Lung (tissue), 12 donors: ENCODE measurements around the gene TP73. TPM values are rescaled to one million over a fixed set of nuclear protein-coding genes. Genes with fewer than 3 reads are reported as not detected.

ENCODE experiments used
- ATAC-seq: fragments of 200-7000 bp; cut with Tn5 transposase; one replicate; pipeline ENCODE4 v1.9.1; 2020; ENCODE audit warnings: moderate number of reproducible peaks; ENCODE audit not compliant: insufficient read depth, low FRiP score
- DNase-seq, 3 donors: peaks; one replicate each; pipeline ENCODE4 v3.0.0-alpha.2; 2013 to 2017
- H3K27ac ChIP-seq, 2 donors: one replicate each; pipeline ENCODE4 v1.5.1; 2013; ENCODE audit warnings: mild to moderate bottlenecking in 2 of 2, moderate library complexity in 2 of 2, control low read depth in 1 of 2, inconsistent platforms in 1 of 2, low read depth in 1 of 2, low read length in 1 of 2
- H3K27me3 ChIP-seq, 3 donors: one replicate each; pipeline ENCODE4 v1.5.1; 2013; ENCODE audit warnings: low read length in 2 of 3; ENCODE audit not compliant: control insufficient read depth in 3 of 3, insufficient read depth in 3 of 3
- H3K36me3 ChIP-seq, 4 donors: one replicate each; pipeline ENCODE4 v1.5.1; 2013; ENCODE audit warnings: low read length in 4 of 4, mild to moderate bottlenecking in 1 of 4, moderate library complexity in 1 of 4; ENCODE audit not compliant: control insufficient read depth in 4 of 4, insufficient read depth in 4 of 4
- H3K4me1 ChIP-seq, 5 donors: one replicate each; pipeline ENCODE4 v1.5.1; 2013; ENCODE audit warnings: low read length in 5 of 5, mild to moderate bottlenecking in 2 of 5, moderate library complexity in 1 of 5; ENCODE audit not compliant: control insufficient read depth in 5 of 5, insufficient read depth in 5 of 5
- H3K4me3 ChIP-seq: one replicate; pipeline ENCODE4 v1.5.1; 2013; ENCODE audit warnings: mild to moderate bottlenecking, control low read depth, moderate library complexity
- H3K9ac ChIP-seq, 2 donors: one replicate each; pipeline ENCODE4 v1.5.1; 2013; ENCODE audit warnings: low read length in 2 of 2, control low read depth in 1 of 2; ENCODE audit not compliant: insufficient read depth in 1 of 2
- H3K9me3 ChIP-seq, 4 donors: one replicate each; pipeline ENCODE4 v1.5.1; 2013; ENCODE audit warnings: low read length in 3 of 4, mild to moderate bottlenecking in 1 of 4, moderate library complexity in 1 of 4; ENCODE audit not compliant: control insufficient read depth in 4 of 4, insufficient read depth in 3 of 4
- WGBS, 2 donors: extraction: QIAGEN DNeasy Blood & Tissue Kit; methylation state at CpG; one replicate each; pipeline ENCODE4 v1.1.7; 2013; 5-methylcytosine and 5-hydroxymethylcytosine counted together
- polyA plus RNA-seq, 2 donors: library from polyadenylated mRNA; stranded (reverse); fragments of 200-250 nt; gene quantifications; one replicate each; pipeline ENCODE4 v1.2.1, GENCODE V29; 2013
- total RNA-seq, 2 donors: library from RNA; depleted of rRNA in 1 of 2; stranded (reverse); fragments of >200 nt in 1 of 2; gene quantifications; one replicate each; pipeline ENCODE4 v1.2.1, GENCODE V29; 2014 to 2021
- TF ChIP-seq, protein P1 (sequence below): IDR thresholded peaks from 2 replicates; pipeline ENCODE4 v1.5.1; 2012; ENCODE audit warnings: mild to moderate bottlenecking; ENCODE audit errors: control extremely low read depth, extremely low read depth
- donor health status: control.
- donor health status: control.
- donor health status: Bipolar disorder and iron deficiency.
- donor health status: healthy.
- donor health status: DM: yes; HTN: yes; CAD: no.

TP73 gene
- total and polyA plus RNA-seq, 4 donors = 1.7 to 12.3 (median 2.2) TPM

DNA sequence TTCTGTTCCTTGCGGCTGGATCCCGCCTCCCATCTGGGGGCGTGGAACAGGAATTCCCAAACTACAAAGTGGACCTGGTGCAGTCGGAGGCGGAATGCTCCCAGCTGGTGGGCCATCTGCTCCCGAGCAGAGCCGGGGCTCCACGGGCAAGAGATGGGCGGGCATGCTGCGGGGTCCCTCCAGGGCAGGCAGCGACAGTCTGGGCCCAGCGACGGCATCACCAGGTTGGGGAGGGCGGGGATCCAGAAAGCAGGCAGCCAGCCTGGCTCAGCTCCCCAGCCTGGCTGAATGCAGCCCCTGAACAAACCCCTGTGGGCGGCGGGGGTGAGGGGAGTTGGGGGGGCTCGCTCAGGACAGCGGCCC is 44.6 kb upstream of the TP73 start:
- TF ChIP-seq, protein P1, sequence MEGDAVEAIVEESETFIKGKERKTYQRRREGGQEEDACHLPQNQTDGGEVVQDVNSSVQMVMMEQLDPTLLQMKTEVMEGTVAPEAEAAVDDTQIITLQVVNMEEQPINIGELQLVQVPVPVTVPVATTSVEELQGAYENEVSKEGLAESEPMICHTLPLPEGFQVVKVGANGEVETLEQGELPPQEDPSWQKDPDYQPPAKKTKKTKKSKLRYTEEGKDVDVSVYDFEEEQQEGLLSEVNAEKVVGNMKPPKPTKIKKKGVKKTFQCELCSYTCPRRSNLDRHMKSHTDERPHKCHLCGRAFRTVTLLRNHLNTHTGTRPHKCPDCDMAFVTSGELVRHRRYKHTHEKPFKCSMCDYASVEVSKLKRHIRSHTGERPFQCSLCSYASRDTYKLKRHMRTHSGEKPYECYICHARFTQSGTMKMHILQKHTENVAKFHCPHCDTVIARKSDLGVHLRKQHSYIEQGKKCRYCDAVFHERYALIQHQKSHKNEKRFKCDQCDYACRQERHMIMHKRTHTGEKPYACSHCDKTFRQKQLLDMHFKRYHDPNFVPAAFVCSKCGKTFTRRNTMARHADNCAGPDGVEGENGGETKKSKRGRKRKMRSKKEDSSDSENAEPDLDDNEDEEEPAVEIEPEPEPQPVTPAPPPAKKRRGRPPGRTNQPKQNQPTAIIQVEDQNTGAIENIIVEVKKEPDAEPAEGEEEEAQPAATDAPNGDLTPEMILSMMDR = no peak
- Histone ChIP-seq H3K27ac (no peak overlapping the region), H3K9me3 (no peaks in the 10 kb centered on the region), H3K9ac (no peak overlapping the region), H3K36me3 (peaks cover 0 to 9% (median 4%) of the 10 kb centered on the region in 4 donors), H3K27me3 (no peaks in the 10 kb centered on the region), H3K4me1 (peaks cover 0 to 50% (median 21%) of the 10 kb centered on the region in 5 donors), H3K4me3 (no peak overlapping the region)
- DNase-seq = no peak
- 91 to 95% methylated on average over 18 of the region's 18 CpGs for WGBS, 2 donors
- ATAC-seq = no peak

DNA sequence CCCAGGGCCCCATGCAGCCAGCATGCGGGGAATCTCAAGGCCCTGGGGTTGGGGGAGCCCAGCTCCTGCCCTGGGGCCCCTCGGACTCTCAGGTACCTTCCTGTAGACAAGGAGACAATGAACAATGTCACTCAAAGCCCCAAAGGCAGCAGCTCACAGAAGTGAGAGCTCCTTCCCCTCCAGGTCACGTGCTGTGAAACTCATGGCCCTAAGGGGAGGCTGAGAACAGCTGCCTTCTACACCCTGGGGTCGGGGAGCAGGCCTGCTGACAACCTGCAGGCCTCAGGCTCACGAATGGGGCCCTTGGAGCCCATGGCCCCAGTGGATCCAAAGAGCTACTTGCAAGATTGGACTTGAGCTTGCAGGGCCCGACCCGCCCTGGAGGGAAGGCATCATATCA is 44.2 kb upstream of the TP73 start:
- peaks cover 0 to 9% (median 4%) of the 10 kb centered on the region in 4 donors for H3K36me3 ChIP-seq
- peaks cover 0 to 54% (median 21%) of the 10 kb centered on the region in 5 donors for H3K4me1 ChIP-seq
- H3K9me3 ChIP-seq = no peaks in the 10 kb centered on the region
- DNase-seq (no peak), ATAC-seq (no peak)
- WGBS, 2 donors = 86 to 91% methylated on average over 7 of the region's 7 CpGs
- H3K9ac ChIP-seq = no peak overlapping the region
- TF ChIP-seq, protein P1 = no peak
- H3K27me3 ChIP-seq = no peaks in the 10 kb centered on the region
- no peak overlapping the region for H3K27ac ChIP-seq
- no peak overlapping the region for H3K4me3 ChIP-seq

DNA sequence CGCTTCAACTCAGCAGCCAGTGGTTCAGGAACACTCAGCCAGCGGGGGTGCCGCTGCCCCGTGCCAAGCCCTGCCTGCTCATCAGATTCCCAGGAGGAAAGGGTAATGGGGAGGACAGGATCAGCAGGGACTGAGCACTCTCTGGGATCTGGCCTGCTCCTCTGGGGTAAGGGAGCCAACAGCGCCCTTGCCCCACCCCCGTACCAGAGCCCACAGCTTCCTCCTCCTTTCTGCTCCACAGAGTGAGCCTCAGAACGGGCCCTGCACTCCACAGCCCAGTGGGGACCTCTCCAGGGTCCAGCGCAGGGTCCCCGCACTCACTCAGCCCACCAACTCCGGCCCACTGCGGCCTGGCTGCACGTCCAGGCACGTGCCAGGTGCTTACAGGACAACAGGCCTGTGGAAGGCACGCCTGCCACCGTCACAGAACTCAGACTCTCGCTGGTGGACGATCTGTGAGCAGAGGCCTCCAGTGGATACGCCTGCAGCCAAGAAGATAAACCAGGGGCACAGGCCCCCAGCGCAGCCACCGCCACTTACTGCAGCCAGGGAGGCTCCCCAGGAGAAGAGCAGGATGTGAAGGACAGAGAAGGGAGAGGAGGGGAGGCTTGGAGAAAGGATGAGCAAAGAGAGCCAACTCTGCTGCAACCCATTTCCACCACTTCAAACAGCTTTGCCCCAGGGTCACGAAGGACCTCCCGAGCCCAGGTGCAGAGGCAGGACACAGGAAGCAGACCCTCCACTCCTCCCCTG is 43.1 kb upstream of the TP73 start:
- H3K4me3 ChIP-seq = no peak overlapping the region
- H3K4me1 ChIP-seq = peaks cover 0 to 54% (median 22%) of the 10 kb centered on the region in 5 donors
- 51 to 64% methylated on average over 22 of the region's 22 CpGs for WGBS, 2 donors
- no peak for ATAC-seq
- TF ChIP-seq, protein P1 = no peak
- DNase-seq = peak in 1 of 3 donors; percentile 33
- H3K27ac ChIP-seq = no peak overlapping the region
- H3K27me3 ChIP-seq = no peaks in the 10 kb centered on the region
- no peak overlapping the region for H3K9ac ChIP-seq
- no peaks in the 10 kb centered on the region for H3K9me3 ChIP-seq
- H3K36me3 ChIP-seq = peaks cover 0 to 9% (median 4%) of the 10 kb centered on the region in 4 donors
